Endodermal cell (in vitro differentiated cells): Measurements from ENCODE around the gene RYR2. TPM values are rescaled to one million over a fixed set of nuclear protein-coding genes. Genes with fewer than 3 reads are reported as not detected.

Source experiments
- DNase-seq: peaks from one replicate; pipeline ENCODE4 v3.0.0-alpha.2; 2017
- H3K27ac ChIP-seq: 2 replicates; pipeline ENCODE4 v1.5.1; 2013; ENCODE audit warnings: mild to moderate bottlenecking, low read depth, low read length, moderate library complexity
- H3K27me3 ChIP-seq: 2 replicates; pipeline ENCODE4 v1.6.1; 2013; ENCODE audit warnings: mild to moderate bottlenecking, low read length, moderate library complexity; ENCODE audit not compliant: insufficient read depth, control insufficient read depth, poor library complexity, severe bottlenecking
- H3K36me3 ChIP-seq: 2 replicates; pipeline ENCODE4 v1.7.0; 2013; ENCODE audit warnings: mild to moderate bottlenecking, low read length, moderate library complexity; ENCODE audit not compliant: control insufficient read depth, insufficient read depth
- H3K4me1 ChIP-seq: one replicate; pipeline ENCODE4 v1.7.0; 2013; ENCODE audit warnings: low read length; ENCODE audit not compliant: control insufficient read depth, insufficient read depth
- H3K4me3 ChIP-seq: 2 replicates; pipeline ENCODE4 v1.5.1; 2013; ENCODE audit warnings: mild to moderate bottlenecking, low read length, moderate library complexity
- H3K9ac ChIP-seq: 2 replicates; pipeline ENCODE4 v1.6.1; 2013; ENCODE audit warnings: mild to moderate bottlenecking, low read length, moderate library complexity; ENCODE audit not compliant: poor library complexity, severe bottlenecking; ENCODE audit errors: extremely low read depth
- H3K9me3 ChIP-seq: 2 replicates; pipeline ENCODE4 v1.6.1; 2013; ENCODE audit warnings: mild to moderate bottlenecking, low read length, moderate library complexity; ENCODE audit not compliant: control insufficient read depth
- H3K27ac Mint-ChIP-seq: 2 replicates; pipeline ENCODE4 v1.8.0; 2020; ENCODE audit warnings: mixed read lengths
- H3K27me3 Mint-ChIP-seq: 2 replicates; pipeline ENCODE4 v1.8.0; 2021; ENCODE audit warnings: mild to moderate bottlenecking, mixed read lengths; ENCODE audit not compliant: insufficient read depth
- H3K36me3 Mint-ChIP-seq: 2 replicates; pipeline ENCODE4 v1.8.0; 2020; ENCODE audit warnings: low read depth, mixed read lengths
- H3K4me1 Mint-ChIP-seq: 2 replicates; pipeline ENCODE4 v1.8.0; 2020; ENCODE audit warnings: mixed read lengths
- H3K4me3 Mint-ChIP-seq: 2 replicates; pipeline ENCODE4 v1.8.0; 2020; ENCODE audit warnings: mild to moderate bottlenecking, moderate library complexity, mixed read lengths
- H3K9me3 Mint-ChIP-seq: 2 replicates; pipeline ENCODE4 v1.8.0; 2020; ENCODE audit warnings: mild to moderate bottlenecking, mixed read lengths
- CTCF ChIP-seq: fragments of 200-600 bp; sonication (generic); conservative IDR thresholded peaks from 2 replicates; pipeline ENCODE4 v1.5.0; 2021; ENCODE audit warnings: antibody characterized with exemption, mild to moderate bottlenecking
- WGBS, 2 experiments: methylation state at CpG; one replicate each; pipeline versions ENCODE4 v1.1.5 to v1.1.7; 2013; ENCODE audit warnings: missing lambda C conversion rate in 2 of 2, mixed read lengths in 1 of 2; ENCODE audit not compliant: insufficient coverage in 1 of 2, insufficient read length in 1 of 2; 5-methylcytosine and 5-hydroxymethylcytosine counted together
- total RNA-seq, 2 donors: library from RNA; stranded (reverse); fragmentation: NEBNext Ultra II Directional in 1 of 2; extraction: Animal tissue kit (Norgen Biotek cat#: 25700) in 1 of 2; gene quantifications; 2 replicates in 1 of 2; 3 replicates in 1 of 2; pipeline ENCODE4 v1.2.1, GENCODE V29; 2021

RYR2 gene
- total RNA-seq, 2 donors from 2014 or later, result 0.95 to 2.4 TPM

GRCh38 chr1:237795558-237795957 is 753.6 kb downstream of the RYR2 start:
- 92 to 100% methylated on average over 3 to 7 of the region's 13 CpGs for WGBS, 2 experiments
- no peaks in the 10 kb centered on the region for H3K36me3 ChIP-seq
- Mint-ChIP-seq H3K27ac (no peak overlapping the region), H3K27me3 (no peaks in the 10 kb centered on the region), H3K9me3 (no peaks in the 10 kb centered on the region), H3K4me3 (no peak overlapping the region), H3K4me1 (no peaks in the 10 kb centered on the region), H3K36me3 (no peaks in the 10 kb centered on the region)
- no peak for TF ChIP-seq CTCF
- no peak overlapping the region for H3K27ac ChIP-seq
- DNase-seq, result no peak
- H3K9ac ChIP-seq, result no peak overlapping the region
- H3K27me3 ChIP-seq, result no peaks in the 10 kb centered on the region
- H3K4me1 ChIP-seq, result no peaks in the 10 kb centered on the region
- H3K4me3 ChIP-seq, result no peak overlapping the region
- H3K9me3 ChIP-seq, result no peaks in the 10 kb centered on the region

- H3K9me3 ChIP-seq, result no peaks in the 10 kb centered on the region
- no peak overlapping the region for H3K9ac ChIP-seq
- H3K4me3 ChIP-seq, result no peak overlapping the region
- Mint-ChIP-seq H3K4me1 (peaks cover 3% of the 10 kb centered on the region), H3K36me3 (no peaks in the 10 kb centered on the region), H3K9me3 (no peaks in the 10 kb centered on the region), H3K27ac (no peak overlapping the region), H3K4me3 (no peak overlapping the region), H3K27me3 (no peaks in the 10 kb centered on the region)
- H3K4me1 ChIP-seq, result no peaks in the 10 kb centered on the region
- TF ChIP-seq CTCF, result peak; percentile 83
- no peaks in the 10 kb centered on the region for H3K36me3 ChIP-seq
- no peaks in the 10 kb centered on the region for H3K27me3 ChIP-seq
- no peak overlapping the region for H3K27ac ChIP-seq
- peak; percentile 95 for DNase-seq
- 56% methylated on average over 5 of the region's 5 CpGs; no CpG with 5 or more reads in 1 of the 2 experiments for WGBS, 2 experiments
Observed at GRCh38 chr1:237799762-237800474, 757.9 kb downstream of the RYR2 start.

- Histone ChIP-seq H3K27me3 (no peaks in the 10 kb centered on the region), H3K9me3 (no peaks in the 10 kb centered on the region), H3K4me1 (no peaks in the 10 kb centered on the region), H3K4me3 (no peak overlapping the region), H3K9ac (no peak overlapping the region), H3K27ac (no peak overlapping the region), H3K36me3 (no peaks in the 10 kb centered on the region)
- Mint-ChIP-seq H3K4me3 (no peak overlapping the region), H3K27me3 (no peaks in the 10 kb centered on the region), H3K9me3 (no peaks in the 10 kb centered on the region), H3K27ac (no peak overlapping the region), H3K36me3 (no peaks in the 10 kb centered on the region), H3K4me1 (peaks cover 3% of the 10 kb centered on the region)
- 92 to 100% methylated on average over 1 of the region's 3 CpGs for WGBS, 2 experiments
- DNase-seq, result no peak
- TF ChIP-seq CTCF, result no peak
Observed at GRCh38 chr1:237804516-237804915, 762.5 kb downstream of the RYR2 start.
